ENCODE results near the gene QSOX2. TPM values are rescaled to one million over a fixed set of nuclear protein-coding genes. Genes with fewer than 3 reads are reported as not detected.

QSOX2 gene
- total RNA-seq, 1 donor from 2014 or later, result 16.8 TPM

DNA sequence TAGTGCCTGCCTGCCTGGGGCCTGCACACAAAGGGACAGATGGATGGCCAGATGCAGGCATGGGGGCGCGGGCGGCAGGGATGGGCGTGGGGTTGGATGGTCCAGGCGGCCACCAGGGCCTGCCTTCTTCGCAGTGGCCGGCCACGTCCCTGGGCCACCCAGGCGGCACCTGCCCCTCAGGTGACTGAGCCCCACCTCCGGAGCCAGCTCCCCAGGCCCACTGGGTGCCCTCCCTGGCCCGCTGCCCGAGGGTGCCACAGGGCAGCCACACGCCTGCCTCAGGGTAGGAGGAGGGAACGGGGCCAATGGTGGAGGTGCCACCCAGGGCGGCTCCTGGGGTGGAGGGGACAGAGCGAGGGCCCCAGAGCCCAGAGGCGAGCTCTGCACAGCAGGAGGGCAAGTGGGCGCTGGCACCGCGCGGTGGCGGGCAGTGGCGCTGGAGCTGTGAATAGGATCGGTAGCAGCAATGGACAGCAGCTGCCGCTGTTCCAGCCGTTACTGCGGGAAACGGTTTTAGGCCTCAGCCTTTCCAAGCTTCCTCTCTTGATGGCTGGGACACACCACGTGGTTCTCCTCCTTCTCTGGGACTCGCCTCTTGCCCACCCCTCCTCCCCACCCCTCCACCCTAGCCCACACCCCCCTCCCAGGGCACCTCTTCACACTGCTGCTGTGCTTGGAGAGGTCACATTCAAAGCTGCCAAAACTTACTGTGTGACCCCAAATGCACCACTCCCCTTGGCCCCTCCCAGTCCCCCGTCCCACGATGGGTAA, 59.8 kb downstream of the QSOX2 start:
- no peak for DNase-seq (ENCODE audit: low spot score in 2 of 2, unreplicated experiment in 2 of 2)
- H3K4me3 Mint-ChIP-seq, result no peak overlapping the region
- TF ChIP-seq, protein P1, sequence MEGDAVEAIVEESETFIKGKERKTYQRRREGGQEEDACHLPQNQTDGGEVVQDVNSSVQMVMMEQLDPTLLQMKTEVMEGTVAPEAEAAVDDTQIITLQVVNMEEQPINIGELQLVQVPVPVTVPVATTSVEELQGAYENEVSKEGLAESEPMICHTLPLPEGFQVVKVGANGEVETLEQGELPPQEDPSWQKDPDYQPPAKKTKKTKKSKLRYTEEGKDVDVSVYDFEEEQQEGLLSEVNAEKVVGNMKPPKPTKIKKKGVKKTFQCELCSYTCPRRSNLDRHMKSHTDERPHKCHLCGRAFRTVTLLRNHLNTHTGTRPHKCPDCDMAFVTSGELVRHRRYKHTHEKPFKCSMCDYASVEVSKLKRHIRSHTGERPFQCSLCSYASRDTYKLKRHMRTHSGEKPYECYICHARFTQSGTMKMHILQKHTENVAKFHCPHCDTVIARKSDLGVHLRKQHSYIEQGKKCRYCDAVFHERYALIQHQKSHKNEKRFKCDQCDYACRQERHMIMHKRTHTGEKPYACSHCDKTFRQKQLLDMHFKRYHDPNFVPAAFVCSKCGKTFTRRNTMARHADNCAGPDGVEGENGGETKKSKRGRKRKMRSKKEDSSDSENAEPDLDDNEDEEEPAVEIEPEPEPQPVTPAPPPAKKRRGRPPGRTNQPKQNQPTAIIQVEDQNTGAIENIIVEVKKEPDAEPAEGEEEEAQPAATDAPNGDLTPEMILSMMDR (IDR thresholded peaks at IDR 0.05; ENCODE audit: unreplicated experiment), result no peak
- no peaks in the 10 kb centered on the region for H3K36me3 Mint-ChIP-seq
- no peaks in the 10 kb centered on the region for H3K9me3 Mint-ChIP-seq
- H3K27me3 Mint-ChIP-seq (ENCODE audit: low read depth), result peaks cover 62% of the 10 kb centered on the region
- no peaks in the 10 kb centered on the region for H3K4me1 Mint-ChIP-seq
- H3K27ac Mint-ChIP-seq, result no peak overlapping the region

DNA sequence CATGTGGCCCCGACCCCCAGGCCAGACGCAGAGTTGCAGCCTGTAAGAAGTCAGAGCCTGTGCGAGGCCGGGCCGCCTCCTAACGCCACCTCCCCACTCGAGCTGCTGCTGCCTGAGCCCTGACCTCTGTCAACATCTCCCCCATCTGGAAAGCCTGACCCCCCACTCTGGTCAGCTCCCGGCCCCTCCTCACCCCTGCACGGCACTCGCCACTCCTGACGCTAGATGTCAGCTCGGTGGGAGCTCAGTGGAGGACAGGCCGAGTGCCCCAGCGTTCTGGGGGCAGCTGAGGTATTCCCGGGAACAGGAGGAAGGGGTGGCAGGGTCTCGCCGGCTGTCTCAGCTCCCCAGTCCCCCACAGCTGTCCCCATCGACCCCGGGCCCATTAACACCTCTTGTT, 60.5 kb downstream of the QSOX2 start:
- H3K27me3 Mint-ChIP-seq (ENCODE audit: low read depth), result peaks cover 59% of the 10 kb centered on the region
- H3K27ac Mint-ChIP-seq, result no peak overlapping the region
- H3K9me3 Mint-ChIP-seq, result no peaks in the 10 kb centered on the region
- DNase-seq (ENCODE audit: low spot score in 2 of 2, unreplicated experiment in 2 of 2), result no peak
- H3K36me3 Mint-ChIP-seq, result no peaks in the 10 kb centered on the region
- H3K4me1 Mint-ChIP-seq, result no peaks in the 10 kb centered on the region
- TF ChIP-seq, protein P1 (IDR thresholded peaks at IDR 0.05; ENCODE audit: unreplicated experiment), result no peak
- no peak overlapping the region for H3K4me3 Mint-ChIP-seq

DNA sequence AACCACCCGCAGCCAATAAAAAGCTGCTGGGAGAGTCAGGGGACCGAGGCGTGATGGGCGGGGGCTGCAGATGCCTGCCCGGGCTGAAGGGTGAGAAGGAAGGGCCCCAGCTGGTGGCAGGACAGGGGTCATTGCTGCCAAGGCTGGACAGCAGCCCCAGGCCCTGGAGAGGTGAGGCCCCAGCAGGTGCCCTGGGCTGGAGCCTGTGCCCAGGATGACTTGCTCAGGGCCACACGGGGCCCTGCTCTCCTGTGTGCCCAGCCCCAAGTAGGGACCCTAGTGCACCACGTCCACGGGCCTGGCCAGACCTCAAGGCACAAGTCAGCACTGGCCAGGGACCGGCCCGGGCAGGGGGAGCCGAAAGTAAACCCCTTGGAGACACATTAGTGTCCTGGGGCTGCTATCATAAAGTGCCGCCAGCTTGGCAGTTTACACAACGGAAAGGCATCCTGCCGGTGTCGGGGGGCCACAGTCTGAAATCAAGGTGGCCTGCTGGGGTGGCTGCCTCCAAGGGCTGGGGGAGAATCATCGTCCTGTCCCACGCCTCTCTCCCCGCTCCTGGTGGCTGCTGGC, 62.7 kb downstream of the QSOX2 start:
- H3K27me3 Mint-ChIP-seq (ENCODE audit: low read depth), result peaks cover 45% of the 10 kb centered on the region

DNA sequence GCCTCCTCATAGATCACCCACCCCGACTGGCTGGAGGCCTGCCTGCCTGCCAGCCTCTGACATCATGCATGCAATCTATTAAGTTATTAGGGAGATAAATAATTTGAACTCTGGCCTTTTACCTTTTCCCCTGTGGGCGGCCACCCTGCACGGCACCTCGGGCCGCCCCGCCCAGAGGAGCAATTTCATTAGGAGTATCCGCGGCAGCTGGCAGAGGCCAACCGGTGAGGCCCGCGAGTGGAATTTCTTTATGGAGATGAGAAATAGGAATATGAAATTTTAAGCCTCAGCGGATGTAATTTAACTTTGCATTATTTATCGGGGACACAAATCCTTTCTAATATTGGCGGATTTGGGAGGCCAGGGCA, 63.2 kb downstream of the QSOX2 start:
- H3K36me3 Mint-ChIP-seq, result no peaks in the 10 kb centered on the region
- TF ChIP-seq, protein P1 (IDR thresholded peaks at IDR 0.05; ENCODE audit: unreplicated experiment), result no peak
- H3K27me3 Mint-ChIP-seq (ENCODE audit: low read depth), result peaks cover 43% of the 10 kb centered on the region
- H3K27ac Mint-ChIP-seq, result no peak overlapping the region
- no peaks in the 10 kb centered on the region for H3K9me3 Mint-ChIP-seq
- peaks cover 3% of the 10 kb centered on the region for H3K4me1 Mint-ChIP-seq
- no peak for DNase-seq (ENCODE audit: low spot score in 2 of 2, unreplicated experiment in 2 of 2)
- H3K4me3 Mint-ChIP-seq, result no peak overlapping the region

More for the DNA sequence above, 62.7 kb downstream of the QSOX2 start:
- H3K4me3 Mint-ChIP-seq, result no peak overlapping the region
- no peaks in the 10 kb centered on the region for H3K9me3 Mint-ChIP-seq
- no peaks in the 10 kb centered on the region for H3K4me1 Mint-ChIP-seq
- DNase-seq (ENCODE audit: low spot score in 2 of 2, unreplicated experiment in 2 of 2), result no peak
- TF ChIP-seq, protein P1 (IDR thresholded peaks at IDR 0.05; ENCODE audit: unreplicated experiment), result no peak
- no peak overlapping the region for H3K27ac Mint-ChIP-seq
- H3K36me3 Mint-ChIP-seq, result no peaks in the 10 kb centered on the region

DNA sequence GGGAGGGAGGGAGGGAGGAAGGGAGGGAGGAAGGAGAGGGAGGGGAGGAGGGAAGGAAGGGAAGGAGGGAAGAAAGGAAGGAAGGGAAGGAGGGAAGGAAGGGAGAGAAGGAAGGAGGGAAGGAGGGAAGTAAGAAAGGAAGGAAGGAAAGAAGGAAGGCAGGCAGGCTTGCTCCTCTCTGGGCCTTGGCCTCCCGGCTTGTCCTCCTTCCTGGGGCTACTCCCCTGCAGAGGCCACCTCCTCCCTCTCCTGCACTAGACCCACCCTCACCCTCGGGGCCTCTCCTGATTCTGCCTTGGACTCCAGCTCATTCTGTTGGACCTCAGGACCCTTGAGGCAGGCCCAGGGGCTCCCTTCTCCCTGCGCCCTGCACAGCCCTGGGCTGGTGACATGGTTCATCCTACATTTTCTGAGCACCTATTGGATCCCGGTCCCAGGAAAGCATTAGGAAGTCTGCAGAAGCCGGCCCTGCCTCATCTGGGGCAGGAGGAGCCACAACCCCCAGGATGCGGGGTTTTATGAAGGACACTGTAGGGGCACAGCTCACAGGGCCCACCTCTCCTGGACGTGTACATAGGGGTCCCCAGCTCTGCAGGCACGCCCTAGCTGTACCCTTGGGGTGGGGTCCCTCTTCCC, 63.7 kb downstream of the QSOX2 start:
- no peak overlapping the region for H3K27ac Mint-ChIP-seq
- H3K4me3 Mint-ChIP-seq, result no peak overlapping the region
- no peaks in the 10 kb centered on the region for H3K9me3 Mint-ChIP-seq
- DNase-seq (ENCODE audit: low spot score in 2 of 2, unreplicated experiment in 2 of 2), result no peak
- no peaks in the 10 kb centered on the region for H3K36me3 Mint-ChIP-seq
- TF ChIP-seq, protein P1 (IDR thresholded peaks at IDR 0.05; ENCODE audit: unreplicated experiment), result no peak
- peaks cover 3% of the 10 kb centered on the region for H3K4me1 Mint-ChIP-seq
- peaks cover 39% of the 10 kb centered on the region for H3K27me3 Mint-ChIP-seq (ENCODE audit: low read depth)

All from mesothelial cell of epicardium (in vitro differentiated cells).